Stimulated activated CD8-positive, alpha-beta memory T cell treated with anti-CD3 and anti-CD28 coated beads, Interleukin-7, amount 100 ng/mL, for 1 hour (primary cell): ENCODE results near the gene CUTA.

ENCODE experiments used
- DNase-seq, 2 donors: peaks; one replicate each; pipeline ENCODE4 v3.0.0-alpha.2; 2020; ENCODE audit warnings: low read depth in 2 of 2

The CUTA gene

DNA sequence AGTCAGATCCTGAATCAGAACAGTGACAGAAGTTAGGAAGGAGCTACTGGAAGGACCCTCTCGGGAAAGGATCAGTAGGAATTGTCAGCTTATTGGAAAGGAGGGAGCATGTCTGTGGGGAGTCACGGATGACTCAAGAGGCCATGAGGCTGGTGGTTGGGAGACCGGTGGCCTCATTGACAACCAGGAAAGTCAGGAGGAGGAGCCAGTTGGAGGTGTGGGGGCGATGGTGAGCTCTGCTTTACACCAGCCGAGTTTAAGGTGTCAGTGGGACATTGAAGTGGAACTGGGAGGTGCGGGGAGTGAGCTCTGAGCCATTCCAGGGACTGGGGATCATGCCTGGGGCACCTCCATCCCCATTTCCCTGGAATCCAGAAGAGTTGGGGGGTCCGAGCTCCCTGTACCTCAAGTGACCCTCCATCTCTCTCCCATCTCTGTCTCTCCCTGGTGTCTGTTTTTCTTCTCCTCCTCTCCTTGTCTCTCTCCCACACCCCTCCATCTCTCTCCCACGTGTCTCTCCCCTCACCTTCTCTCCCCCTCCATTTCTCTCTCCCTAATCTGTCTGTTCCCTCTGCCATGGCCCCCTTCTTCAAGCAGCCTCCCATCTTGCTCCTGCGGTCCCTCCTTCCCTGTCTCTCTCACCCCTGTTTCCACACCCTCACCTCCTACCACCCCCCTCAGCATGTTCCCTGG lies 22.2 kb upstream of the CUTA start:
- no peak for DNase-seq

DNA sequence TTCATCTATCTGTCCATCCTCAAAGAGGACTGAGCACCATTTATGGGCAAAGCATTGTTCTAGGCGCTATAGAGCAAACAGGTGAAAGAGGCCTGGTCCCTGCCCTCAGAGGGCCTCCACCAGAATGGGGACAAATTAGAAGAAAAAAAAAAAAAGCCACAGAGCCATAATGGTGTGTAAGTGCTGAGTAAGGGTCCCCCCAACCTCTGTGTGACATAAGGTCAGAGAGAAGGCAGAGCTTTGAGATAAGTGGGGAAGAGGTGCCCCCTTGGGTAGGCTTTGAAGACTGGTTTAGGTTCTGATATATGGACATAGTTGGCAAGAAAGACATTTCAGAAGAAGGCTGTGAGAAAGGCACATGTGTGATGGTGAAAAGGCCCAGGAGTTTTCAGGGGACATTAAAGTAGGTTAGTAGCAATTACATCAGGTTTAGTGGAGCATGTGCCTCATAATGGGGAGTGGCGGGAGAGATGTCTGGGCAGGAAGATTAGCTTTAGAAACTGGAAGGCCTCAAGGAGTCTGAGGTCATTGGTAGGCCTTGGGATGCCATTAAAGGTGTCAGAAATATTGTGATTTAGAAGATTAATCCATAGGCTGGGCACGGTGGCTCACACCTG lies 21.2 kb upstream of the CUTA start:
- no peak for DNase-seq

DNA sequence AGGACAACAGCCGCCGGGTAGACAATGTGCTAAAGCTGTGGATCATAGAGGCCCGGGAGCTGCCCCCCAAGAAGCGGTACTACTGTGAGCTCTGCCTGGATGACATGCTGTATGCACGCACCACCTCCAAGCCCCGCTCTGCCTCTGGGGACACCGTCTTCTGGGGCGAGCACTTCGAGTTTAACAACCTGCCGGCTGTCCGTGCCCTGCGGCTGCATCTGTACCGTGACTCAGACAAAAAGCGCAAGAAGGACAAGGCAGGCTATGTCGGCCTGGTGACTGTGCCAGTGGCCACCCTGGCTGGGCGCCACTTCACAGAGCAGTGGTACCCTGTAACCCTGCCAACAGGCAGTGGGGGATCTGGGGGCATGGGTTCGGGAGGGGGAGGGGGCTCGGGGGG lies 19.8 kb upstream of the CUTA start:
- DNase-seq = no peak

DNA sequence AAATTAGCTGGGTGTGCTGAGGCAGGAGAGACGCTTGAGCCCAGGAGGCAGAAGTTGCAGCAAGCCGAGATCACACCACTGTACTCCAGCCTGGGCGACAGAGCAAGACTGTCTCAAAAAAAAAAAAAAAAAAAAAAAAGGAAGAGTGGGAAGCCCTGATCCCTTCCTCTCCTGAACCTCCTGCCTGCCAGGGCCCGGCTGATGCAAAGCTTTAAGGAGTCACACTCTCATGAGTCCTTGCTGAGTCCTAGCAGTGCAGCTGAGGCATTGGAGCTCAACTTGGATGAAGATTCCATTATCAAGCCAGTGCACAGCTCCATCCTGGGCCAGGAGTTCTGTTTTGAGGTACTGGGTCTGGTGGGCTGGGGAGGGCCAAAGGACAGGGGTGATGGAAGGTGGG lies 17.1 kb upstream of the CUTA start:
- no peak for DNase-seq

DNA sequence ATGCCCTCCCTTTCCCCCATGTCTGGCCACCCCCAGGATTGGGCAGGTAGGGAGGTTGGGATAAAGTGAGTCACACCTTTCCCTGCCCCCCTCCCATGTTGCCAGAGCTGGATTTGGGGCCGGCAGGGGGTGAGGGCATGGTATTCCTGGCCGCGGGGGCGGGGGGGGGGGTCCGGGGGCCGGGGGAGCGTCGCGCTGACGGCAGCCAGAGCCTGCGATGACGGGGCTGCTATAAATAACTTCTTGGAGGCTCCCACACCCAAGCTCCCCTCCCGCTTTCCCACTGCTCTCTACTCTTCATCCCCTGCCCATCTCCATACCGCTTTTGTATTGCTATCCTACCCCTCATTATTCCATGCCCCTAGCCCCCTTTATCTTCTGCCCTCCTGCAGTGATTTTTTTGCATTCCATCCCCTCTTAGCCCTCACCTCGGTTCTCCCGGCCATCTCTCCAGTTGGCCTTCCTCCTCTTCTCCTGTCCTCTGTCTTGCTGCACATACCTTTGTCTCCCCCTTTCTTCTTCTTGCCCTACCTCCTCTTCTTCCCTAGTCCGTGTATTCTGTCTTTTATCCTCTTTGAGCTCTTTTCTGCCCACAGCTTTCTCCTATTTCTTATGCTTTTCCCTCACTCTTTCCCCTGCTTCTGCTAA lies 15.8 kb upstream of the CUTA start:
- no peak for DNase-seq

DNA sequence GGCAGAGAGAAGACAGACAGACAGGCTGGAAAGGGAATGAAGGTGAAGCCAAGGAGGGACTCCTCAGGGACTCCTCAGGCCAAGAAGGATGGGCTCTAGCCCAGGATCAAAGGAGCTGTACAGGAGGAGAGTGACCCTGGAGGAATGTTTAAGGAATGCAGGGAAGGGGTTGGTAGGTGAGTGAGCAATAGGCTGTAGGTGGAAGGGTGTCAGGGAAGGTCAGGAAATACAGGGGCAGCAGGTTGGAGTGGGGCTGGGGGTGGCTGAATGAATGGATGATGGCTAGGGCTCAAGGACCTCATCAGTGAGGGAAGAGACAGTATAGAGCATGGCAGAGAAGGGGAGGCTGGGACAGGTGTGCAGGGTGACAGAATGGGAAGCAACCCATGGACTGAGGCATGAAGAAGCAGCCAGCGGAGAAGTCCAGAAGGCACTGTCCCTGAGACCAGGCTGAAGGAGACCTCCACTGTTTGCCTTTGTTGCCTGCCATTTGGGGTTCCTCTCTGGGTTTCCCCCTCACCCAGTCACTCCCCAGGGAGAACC lies 15.2 kb upstream of the CUTA start:
- no peak for DNase-seq

DNA sequence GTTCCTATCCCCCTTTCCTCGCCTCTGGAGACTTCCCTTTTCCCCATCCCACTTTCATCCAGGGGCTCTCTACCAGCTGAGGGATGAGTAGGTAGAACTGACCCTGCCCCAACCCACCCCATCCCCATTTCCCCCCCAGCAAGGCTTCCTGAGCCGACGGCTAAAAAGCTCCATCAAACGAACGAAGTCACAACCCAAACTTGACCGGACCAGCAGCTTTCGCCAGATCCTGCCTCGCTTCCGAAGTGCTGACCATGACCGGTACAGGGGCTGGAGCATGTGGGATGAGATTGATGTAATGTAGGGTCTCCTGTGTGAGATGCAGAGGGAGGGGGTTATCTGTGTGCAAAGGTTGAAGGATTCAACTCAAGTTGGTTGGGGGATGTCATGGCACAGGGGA lies 14.6 kb upstream of the CUTA start:
- DNase-seq = no peak

DNA sequence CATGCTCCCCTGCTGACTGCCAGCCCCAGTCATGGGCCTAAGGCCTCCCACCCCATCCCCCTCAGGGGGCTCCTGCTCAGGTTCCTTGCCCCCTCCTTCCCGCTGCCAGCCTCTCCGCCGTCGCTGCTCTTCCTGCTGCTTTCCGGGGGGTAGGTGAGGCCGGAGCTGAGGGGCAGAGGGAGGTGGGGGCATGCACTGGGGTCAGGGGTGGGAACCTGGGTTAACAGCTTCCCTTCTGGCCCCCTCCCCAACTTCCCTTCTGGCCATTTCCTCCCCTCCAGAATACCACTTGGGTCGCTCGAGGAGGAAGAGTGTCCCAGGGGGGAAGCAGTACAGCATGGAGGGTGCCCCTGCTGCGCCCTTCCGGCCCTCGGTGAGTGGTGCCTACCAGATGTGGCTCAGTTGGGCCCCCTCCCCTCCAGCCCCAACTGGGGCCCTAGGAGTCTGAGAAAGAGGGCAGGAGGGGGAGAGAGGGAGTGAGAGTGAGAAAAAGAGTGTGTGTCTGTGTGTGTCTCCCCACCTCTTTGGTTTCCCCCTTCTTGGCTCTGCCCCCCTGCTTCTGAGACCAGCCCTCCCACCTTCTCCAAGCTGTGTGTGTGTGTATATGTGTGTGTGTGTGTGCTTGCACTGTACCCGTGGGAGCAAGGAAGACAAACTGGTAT lies 14.1 kb upstream of the CUTA start:
- DNase-seq = no peak

DNA sequence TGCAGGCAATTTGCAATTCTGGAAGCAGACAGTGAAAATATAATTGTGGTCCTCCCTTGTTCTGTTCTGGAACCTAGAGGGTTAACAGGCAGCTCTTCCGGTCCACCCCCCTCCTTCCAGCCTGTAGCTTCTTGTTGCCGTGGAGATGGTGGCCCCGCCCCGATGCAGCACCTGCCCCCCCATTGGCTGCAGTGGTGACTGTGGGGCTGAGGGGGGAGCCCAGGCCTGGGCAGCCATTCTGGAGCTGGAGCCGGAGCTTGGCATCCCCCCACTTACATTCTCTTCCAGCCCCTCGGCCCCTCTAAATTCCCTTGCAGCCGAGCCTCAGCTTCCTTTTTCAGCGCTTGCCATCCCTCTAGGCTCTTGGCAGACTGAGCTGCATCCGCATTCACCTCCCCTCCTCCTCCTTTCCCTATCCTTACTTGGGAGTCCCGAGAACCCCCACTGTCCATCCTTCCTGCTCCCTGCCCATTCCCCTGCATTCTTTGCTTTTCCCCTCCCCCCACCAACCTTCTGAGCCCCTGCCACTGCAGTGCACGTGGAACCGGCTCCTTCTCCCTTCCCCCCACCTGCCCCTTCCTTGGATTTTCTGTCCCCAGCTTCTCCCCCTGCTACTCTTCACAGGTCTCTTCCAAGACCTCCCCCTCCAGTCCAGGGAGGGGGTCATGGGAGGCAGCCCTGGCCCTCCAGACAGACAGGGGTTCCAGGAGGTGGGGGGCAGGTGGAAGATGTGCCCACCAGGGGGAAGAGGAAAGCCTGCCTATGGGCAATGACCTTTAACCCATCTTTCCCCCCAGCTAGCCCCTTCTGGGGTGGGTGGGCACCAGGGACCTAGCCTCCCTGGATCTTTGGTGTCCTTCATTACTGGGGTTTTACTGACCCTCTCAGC lies 13.3 kb upstream of the CUTA start:
- DNase-seq = peak; percentile 51 to 71

DNA sequence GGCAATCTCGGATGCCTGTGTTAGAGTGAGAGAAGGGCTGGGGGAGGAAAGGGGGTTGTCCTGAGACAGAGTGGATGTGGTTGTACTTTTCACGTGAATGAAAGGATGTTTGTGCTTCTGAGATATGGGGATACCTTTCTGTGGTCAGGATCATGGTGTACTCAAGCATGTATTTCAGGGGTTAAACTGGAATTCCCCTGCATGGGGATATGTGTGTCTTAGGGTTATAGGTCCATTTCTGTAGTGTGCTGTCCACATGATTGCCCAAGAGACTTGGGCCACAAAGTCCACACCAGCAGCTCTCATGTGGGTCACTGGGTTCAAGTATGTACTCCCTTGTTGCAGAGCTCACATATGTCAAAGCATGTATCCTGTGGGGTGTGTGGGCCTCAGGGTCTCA lies 12.4 kb upstream of the CUTA start:
- DNase-seq = no peak

DNA sequence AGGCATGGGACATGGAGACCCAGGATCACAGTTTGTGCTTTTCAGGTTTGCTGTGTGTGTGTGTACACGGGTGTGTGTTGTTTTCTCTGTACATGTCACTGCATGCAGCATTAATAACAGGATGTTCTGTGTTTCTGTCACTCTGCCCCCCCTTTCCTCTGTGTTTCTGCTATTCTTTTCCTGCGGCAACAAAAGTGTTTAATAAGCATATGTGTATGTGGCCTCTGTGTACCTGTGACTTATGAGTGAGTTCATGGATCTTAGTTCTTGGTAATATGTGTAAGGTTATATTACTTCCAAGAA lies 11.8 kb upstream of the CUTA start:
- no peak for DNase-seq

DNA sequence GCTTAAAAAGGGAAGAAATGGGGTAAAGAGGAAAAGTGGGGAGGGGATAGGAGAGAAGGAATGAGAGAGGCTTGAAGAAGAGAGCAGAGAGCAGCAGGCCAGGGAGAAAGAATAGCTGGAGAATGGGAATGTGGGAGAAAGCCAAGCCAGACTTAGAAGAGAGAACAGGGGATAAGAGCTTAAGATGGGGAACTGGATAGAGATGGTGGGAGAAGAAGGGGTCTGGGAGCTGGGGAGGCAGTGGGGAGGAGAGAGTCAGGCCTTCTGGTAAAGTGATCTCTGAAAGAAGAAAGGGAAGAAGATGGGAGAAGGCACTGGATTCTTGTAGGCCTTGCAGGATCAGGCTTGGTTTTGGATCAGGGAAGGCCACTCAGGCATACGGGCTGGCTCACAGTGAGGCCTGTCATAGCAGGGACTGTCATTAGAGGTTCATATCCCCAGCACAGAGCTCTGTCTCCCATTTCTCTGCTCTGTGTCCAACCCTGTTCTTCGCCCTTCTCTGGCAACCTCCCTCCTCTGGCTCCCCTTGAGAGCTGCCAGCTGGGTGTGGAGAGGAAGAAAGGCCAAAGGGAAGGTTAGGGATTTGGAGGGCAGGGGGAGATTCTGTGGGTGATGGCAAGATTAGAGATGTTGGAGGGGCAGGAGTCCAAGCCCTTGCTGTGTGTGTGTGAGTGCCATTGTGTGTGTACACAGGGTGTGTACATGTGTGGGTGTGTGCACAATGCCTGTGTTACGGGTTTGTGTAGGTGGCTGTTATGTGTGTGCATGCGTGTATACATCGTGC lies 11.3 kb upstream of the CUTA start:
- DNase-seq = no peak

DNA sequence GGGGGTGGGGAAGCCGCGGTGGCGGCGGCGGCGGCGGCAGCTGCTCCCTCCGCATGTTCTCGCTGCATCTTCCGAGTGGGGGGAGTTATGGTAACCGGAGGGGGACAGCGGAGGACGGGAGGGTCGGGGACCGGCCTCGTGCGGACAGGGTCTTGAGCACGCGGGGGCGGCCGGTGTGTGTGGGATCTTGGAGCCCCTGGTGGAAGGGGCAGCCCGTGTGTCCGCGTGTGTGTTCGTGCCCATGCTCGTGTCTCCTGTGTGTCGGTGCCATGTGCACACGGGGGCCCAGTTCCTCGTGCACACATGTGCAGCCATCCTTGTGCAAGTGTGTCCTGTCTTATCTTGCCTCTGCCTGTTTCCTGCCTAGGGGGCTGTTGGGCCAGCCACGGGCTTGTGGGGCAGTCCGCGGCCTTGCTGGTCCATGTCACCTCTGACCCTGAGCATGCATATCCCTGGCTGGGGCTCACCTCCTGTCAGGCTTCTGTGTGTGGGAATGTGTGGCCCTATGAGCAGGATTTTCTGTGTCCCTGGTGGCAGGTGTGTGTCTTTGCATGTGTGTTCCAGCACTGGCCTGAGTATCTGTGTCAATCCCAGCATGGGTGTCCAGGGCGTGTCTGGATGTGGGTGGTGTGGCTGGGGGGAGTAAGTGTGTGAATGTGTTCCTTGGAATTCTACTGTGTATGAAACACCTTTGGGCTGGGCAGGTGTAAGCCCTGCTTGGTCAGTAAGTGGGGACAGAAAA lies 10.5 kb upstream of the CUTA start:
- no peak for DNase-seq

DNA sequence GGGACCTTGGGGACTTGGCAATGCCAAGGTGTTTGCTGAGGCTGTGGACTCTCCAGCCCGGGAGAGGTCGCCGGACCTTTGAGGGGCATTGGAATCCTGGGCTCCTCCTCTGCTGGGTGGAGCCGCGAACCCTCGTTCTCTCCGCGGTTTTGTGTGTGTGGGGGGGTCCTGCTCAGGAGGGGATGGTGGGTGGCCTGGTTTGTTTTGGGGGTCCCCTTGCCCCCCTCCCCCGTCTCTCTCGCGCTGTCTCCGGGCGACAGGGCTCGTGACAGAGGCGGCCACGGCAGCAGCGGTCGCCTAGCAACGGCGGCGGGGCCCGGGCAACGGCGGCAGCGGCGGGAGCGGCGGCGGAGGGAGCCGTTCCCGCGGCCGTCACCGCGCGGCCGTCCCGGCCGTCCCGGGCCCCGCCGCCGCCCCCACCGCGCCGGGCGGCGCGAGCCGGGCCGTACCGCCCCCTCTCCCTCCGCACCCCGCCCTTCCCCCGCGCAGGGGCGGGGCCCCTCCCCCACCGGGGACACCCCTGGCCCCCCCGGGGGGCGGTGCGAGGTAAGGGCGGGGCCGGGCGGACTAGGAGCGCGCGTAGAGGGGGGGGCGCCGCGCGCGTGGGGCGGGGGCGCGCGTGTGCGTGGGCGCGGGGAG lies 9.8 kb upstream of the CUTA start:
- no peak for DNase-seq

DNA sequence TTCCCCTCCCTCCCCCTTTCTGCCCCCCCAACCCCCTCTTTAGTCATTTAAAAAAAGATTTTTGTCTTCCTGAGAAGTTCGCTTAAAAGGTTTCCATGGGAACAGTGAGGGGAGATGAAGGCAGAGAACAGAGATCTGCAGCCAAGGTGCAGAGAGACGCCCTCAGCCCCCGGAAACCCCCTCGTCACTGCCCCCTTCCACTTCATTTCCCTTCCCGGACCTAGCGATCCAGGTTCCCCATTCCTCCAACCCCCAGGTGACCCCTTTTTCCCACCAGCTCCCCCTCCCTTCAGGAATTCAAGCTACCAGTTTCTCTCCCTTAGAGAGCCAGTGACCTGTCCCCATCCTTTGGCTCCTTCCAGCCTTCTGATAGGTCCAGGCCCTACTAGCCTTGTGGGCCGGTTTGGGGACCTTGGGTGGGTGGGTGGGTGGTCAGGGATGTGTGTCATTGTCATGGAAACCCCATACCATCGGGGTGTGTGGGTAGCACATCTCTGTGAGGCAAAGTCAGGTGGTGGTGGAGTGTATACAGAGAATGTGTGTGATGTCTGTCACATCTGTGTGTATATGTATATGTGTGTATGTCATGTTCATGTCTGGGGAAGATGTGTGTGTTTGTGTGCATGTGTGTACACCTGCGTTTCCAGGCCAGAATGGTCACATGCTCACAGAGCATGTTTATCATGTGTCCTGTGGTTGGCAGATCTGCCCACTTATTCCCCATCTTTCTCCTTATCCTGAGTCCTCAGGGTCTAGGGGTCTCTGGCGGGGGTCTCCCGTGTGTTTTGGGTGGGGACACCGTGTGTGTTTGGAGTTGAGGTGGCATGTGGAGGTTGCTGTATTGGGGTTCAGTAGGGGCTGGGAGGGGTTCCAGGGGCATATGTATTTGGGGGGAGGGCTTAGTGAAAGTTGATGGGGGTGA lies 8.9 kb upstream of the CUTA start:
- no peak for DNase-seq

DNA sequence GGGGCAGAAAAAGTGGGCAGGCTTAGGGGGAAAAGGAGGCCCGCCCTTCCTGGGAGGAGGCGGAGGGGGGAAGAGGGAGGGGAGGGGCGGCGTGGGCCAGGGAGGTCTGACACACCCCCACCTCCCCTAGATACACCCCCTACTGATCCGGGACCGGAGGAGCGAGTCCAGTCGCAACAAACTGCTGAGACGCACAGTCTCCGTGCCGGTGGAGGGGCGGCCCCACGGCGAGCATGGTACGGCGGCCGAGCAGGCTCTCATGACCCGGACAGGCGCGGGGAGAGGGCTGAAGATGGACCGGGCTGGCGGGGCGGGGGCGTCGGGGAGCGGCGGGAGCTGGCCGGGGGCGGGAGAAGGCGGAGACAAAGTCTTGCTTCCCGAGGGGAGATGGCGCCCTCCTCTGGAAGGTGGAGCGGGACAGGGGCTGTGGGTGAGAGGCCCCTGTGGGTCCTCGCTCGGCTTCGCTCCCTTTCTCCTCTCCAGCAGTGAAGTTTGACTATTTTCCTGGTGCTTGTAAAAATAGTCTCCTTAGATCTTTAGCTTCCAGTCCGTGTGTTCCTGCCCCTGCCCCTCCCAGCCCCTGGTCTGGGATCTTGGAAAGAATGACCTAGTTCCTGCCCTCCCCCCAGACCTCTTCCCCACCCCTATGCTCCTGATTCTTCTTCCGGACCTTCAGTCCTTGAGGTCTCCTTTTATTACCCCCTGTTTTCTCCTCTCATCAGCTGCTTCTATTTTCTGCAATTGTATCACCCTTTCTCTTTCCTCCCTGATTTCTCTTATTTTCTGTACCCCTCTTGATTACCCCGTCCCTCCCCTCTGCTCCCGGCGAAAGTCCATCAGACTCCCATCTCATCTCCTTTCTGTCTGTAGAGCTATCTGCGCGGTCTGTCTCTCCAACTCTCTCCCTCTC lies 8.0 kb upstream of the CUTA start:
- DNase-seq = peak; percentile 56 to 69

DNA sequence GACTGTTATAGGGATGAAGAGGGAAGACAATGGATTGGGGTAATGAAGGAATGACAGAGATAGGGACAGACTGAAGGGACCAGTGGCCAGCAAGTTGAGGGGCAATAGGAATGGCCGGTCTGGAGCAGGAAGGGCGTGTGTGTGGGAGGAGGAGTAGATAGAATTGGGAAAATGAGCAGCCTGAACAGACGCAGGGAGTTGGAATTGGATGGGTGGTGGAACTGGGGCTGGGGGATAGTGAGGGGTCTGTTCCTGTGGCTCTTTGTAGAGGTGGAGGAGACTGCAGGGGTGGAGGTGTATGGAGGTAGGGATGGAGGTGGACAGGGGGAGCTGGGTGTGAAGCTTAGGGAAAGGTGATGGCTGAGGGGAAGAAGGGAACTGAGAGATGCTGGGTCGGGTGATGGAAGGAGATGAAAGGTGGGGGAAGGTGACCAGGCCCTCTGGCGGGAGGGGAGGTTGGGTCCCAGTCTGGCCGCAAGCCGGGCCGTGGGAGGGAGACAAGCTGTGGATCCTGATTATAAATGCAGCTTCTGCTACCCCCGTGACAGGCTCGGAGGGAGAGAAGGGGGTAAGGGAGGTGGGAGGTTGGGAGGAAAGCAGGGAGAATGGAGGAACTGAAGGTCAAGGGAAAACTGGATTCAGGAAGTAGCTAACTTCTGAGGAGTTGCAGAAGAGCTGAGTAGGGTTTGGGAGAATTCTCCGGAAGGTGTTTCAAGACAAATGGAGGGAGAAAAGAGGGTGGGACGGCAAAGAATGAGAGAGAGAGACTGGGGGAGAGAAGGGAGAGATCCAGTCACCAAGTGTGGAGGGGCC lies 7.2 kb upstream of the CUTA start:
- DNase-seq = no peak
